ENCODE results near the gene OGG1. TPM values are rescaled to one million over a fixed set of nuclear protein-coding genes. Genes with fewer than 3 reads are reported as not detected.

Gene OGG1
- total and polyA plus RNA-seq, 7 experiments from 2014 or later, result 18.4 to 42.9 (median 26.8) TPM

DNA sequence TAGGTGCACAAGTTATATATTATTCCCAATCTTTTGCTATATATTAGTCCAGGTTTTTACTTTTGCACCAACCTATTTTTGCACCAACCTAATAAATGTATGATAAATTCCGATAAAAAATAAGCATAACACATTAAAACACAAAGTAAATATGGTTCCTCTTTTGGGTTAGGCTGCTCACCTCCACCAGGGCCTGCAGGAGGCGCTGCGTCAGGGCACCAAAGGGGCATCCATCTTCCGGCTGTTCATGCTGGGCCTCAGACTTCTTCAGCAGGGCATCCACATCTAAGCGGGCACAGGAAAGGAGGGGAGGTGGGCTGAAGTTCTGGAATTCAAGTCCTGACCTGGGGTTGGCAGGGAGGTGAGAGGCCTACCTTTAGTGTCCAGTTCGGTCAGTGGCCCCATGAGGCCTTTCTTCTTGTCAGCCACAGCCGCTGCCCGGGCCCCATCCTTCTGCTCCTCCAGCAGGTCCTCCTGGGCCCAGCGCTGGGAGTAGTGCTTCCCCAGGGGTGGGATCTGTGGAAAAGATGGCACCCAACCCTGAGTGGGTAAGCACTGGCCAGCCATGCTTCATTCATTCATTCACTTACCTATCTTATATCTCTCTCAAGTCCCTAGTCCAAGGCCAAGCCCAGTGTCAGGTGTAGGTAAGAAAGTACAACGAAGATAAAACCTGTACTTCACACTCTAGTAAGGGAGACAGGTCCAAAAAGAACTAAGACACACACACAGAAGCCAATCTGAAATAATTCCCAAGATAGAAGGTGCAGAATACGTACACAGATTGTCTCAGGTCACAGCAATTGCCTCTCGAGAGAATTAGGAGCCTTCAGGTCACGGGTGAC, 37.3 kb downstream of the OGG1 start:
- H3K4me1 Mint-ChIP-seq, result peaks cover 28 to 59% (median 53%) of the 10 kb centered on the region in 7 donors
- no peak overlapping the region for H3K4me3 ChIP-seq (ENCODE audit: low read length)
- H3K27ac Mint-ChIP-seq, result peak overlapping the region in 8 of 9 donors; percentile 43 to 80 (median 68)
- H3K27ac ChIP-seq (ENCODE audit: low read depth, low read length), result peak overlapping the region; percentile 42
- no peaks in the 10 kb centered on the region for H3K9me3 ChIP-seq (ENCODE audit: control insufficient read depth in 2 of 3, low read length in 3 of 3)
- POLR2A ChIA-PET, result interaction anchor here (0.7 to 1.2 kb wide), 4 partner anchors 20 to 138 kb away, joined by 3 to 4 read pairs (median 3); partner anchors contain the start of gene MTMR14
- intact Hi-C loops (cut with micrococcal nuclease), result no loop called here
- no peaks in the 10 kb centered on the region for H3K9me3 Mint-ChIP-seq
- H3K27me3 Mint-ChIP-seq, result no peaks in the 10 kb centered on the region
- H3K36me3 ChIP-seq (ENCODE audit: control insufficient read depth in 2 of 3, insufficient read depth in 3 of 3, low read length in 3 of 3), result peaks cover 0 to 63% (median 11%) of the 10 kb centered on the region in 3 experiments
- no peaks in the 10 kb centered on the region for H3K27me3 ChIP-seq (ENCODE audit: control insufficient read depth in 2 of 2, insufficient read depth in 2 of 2, low read length in 2 of 2)
- peak overlapping the region in 6 of 10 donors; percentile 10 to 63 (median 50) for H3K4me3 Mint-ChIP-seq
- ATAC-seq (no peak), DNase-seq (no peak)
- CTCF ChIA-PET, result no interaction called here
- peaks cover 18 to 56% (median 45%) of the 10 kb centered on the region in 5 donors for H3K36me3 Mint-ChIP-seq
- H3K4me1 ChIP-seq (ENCODE audit: control insufficient read depth in 2 of 2, insufficient read depth in 2 of 2, low read length in 2 of 2), result peaks cover 17 to 25% of the 10 kb centered on the region in 2 donors

DNA sequence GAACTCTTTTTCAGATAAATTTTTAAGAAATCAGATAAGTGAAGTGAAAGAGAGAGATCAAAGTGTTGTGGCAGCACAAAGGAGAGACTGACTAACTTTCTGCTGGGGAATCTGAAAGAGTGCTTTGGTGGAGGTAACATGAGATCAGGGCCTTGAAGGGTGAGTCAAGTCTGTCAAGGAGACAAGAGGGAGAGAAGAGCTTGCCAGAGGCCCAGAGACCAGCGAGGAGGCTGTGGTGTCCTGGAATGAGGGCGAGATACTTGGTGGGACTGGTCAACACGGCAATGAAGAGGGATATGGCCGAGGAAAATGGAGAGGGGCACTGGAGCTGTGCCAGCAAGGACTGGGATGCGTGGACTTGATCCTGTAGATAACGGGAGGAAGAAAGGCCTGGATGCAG, 38.0 kb downstream of the OGG1 start:
- ATAC-seq (no peak), DNase-seq (no peak)
- peaks cover 0 to 62% (median 11%) of the 10 kb centered on the region in 3 experiments for H3K36me3 ChIP-seq (ENCODE audit: control insufficient read depth in 2 of 3, insufficient read depth in 3 of 3, low read length in 3 of 3)
- peaks cover 17 to 25% of the 10 kb centered on the region in 2 donors for H3K4me1 ChIP-seq (ENCODE audit: control insufficient read depth in 2 of 2, insufficient read depth in 2 of 2, low read length in 2 of 2)
- Mint-ChIP-seq H3K27me3 (no peaks in the 10 kb centered on the region), H3K27ac (peak overlapping the region; percentile 43 to 86 (median 74)), H3K4me1 (peaks cover 24 to 56% (median 49%) of the 10 kb centered on the region in 7 donors), H3K9me3 (no peaks in the 10 kb centered on the region), H3K36me3 (peaks cover 15 to 51% (median 44%) of the 10 kb centered on the region in 5 donors), H3K4me3 (peak overlapping the region in 9 of 10 donors; percentile 2 to 71 (median 47))
- intact Hi-C loops (cut with micrococcal nuclease), result no loop called here
- no peaks in the 10 kb centered on the region for H3K9me3 ChIP-seq (ENCODE audit: control insufficient read depth in 2 of 3, low read length in 3 of 3)
- ChIA-PET POLR2A (interaction anchor here (0.7 kb wide), 2 partner anchors 19 to 21 kb away, joined by 3 to 4 read pairs; no protein-coding TSS in a partner anchor), CTCF (no interaction called here)
- peak overlapping the region; percentile 42 for H3K27ac ChIP-seq (ENCODE audit: low read depth, low read length)
- no peaks in the 10 kb centered on the region for H3K27me3 ChIP-seq (ENCODE audit: control insufficient read depth in 2 of 2, insufficient read depth in 2 of 2, low read length in 2 of 2)
- no peak overlapping the region for H3K4me3 ChIP-seq (ENCODE audit: low read length)

DNA sequence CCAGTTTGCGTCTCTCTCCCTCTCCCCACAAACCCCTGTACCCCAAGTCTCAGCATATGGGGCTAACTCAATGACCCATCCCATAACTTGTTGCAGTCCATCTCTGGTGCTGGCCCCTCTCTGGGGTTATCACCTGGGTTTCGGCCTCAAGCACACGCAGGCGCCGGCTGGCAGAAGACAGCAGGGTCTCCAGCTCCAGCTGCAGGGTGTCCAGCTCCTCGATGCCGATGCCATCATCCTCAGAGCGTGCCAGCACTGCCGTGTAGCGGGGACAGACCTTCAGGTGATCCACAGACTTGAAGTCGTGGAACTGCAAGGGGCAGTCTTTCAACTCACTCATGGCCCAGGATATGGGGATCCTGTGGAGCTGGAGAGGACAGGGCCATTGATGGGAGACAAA, 41.4 kb downstream of the OGG1 start:
- H3K27ac Mint-ChIP-seq, result peak overlapping the region in 8 of 9 donors; percentile 31 to 100 (median 99)
- no peaks in the 10 kb centered on the region for H3K9me3 Mint-ChIP-seq
- H3K9me3 ChIP-seq (ENCODE audit: control insufficient read depth in 2 of 3, low read length in 3 of 3), result no peaks in the 10 kb centered on the region
- peak overlapping the region; percentile 98 for H3K27ac ChIP-seq (ENCODE audit: low read depth, low read length)
- H3K4me1 ChIP-seq (ENCODE audit: control insufficient read depth in 2 of 2, insufficient read depth in 2 of 2, low read length in 2 of 2), result peaks cover 41 to 44% of the 10 kb centered on the region in 2 donors
- intact Hi-C loops (cut with micrococcal nuclease), result loop anchor here (5.0 to 10.0 kb wide), 2 partner anchors 216 to 286 kb away; no protein-coding TSS in a partner anchor
- H3K27me3 Mint-ChIP-seq, result no peaks in the 10 kb centered on the region
- no peaks in the 10 kb centered on the region for H3K27me3 ChIP-seq (ENCODE audit: control insufficient read depth in 2 of 2, insufficient read depth in 2 of 2, low read length in 2 of 2)
- POLR2A ChIA-PET, result interaction anchor here (0.9 to 2.4 kb wide), 9 partner anchors 11 to 142 kb away, joined by 3 to 11 read pairs (median 5); partner anchors contain the start of genes BRPF1, CAMK1, CRELD1 and OGG1
- H3K4me3 ChIP-seq (ENCODE audit: low read length), result no peak overlapping the region
- peak overlapping the region; percentile 90 to 100 (median 98) for H3K4me3 Mint-ChIP-seq
- H3K4me1 Mint-ChIP-seq, result peaks cover 42 to 73% (median 63%) of the 10 kb centered on the region in 7 donors
- DNase-seq, result no peak
- peaks cover 0 to 51% (median 3%) of the 10 kb centered on the region in 3 experiments for H3K36me3 ChIP-seq (ENCODE audit: control insufficient read depth in 2 of 3, insufficient read depth in 3 of 3, low read length in 3 of 3)
- ATAC-seq, result no peak
- CTCF ChIA-PET, result interaction anchor here (0.6 kb wide), 1 partner anchor 486 kb away, joined by 3 read pairs; no protein-coding TSS in a partner anchor
- H3K36me3 Mint-ChIP-seq, result peaks cover 18 to 51% (median 42%) of the 10 kb centered on the region in 5 donors

DNA sequence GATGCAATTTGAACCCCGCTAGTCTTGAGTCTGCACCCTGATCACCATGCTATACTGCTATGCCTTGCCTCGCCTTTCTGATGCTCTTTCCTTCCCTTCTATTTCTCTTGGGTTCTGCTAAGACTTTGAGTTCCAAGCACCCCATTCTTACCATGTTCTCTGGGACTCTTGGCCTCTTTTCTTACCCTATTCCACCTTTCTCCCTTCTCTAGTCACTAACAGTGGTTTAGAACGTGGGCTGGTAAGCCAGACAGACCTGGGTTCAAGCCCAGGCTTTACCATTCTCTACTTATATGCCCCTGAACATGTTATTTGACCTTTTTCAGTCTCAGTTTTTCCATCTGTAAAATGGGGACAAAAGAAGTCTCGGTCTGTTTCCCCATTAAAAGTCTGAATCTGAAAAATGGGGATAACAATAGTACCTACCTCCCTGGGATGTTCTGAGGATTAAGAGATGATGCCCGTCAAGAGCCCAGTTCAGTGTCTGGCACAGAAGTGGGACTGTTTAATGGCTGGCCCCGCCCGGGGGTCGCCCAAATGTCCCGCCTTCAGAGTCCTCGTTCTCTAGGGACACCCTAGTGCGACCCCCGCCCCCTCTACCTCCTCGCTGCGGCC, 42.1 kb downstream of the OGG1 start:
- Mint-ChIP-seq H3K36me3 (peaks cover 18 to 44% (median 34%) of the 10 kb centered on the region in 5 donors), H3K4me1 (peaks cover 45 to 75% (median 62%) of the 10 kb centered on the region in 7 donors), H3K27ac (peak overlapping the region; percentile 97 to 100 (median 99)), H3K4me3 (peak overlapping the region; percentile 90 to 100 (median 98)), H3K27me3 (no peaks in the 10 kb centered on the region), H3K9me3 (no peaks in the 10 kb centered on the region)
- peak overlapping the region; percentile 98 for H3K27ac ChIP-seq (ENCODE audit: low read depth, low read length)
- peaks cover 0 to 44% (median under 1%) of the 10 kb centered on the region in 3 experiments for H3K36me3 ChIP-seq (ENCODE audit: control insufficient read depth in 2 of 3, insufficient read depth in 3 of 3, low read length in 3 of 3)
- peak overlapping the region; percentile 81 for H3K4me3 ChIP-seq (ENCODE audit: low read length)
- no peak for DNase-seq
- intact Hi-C loops (cut with micrococcal nuclease), result loop anchor here (1.0 to 10.0 kb wide), 20 partner anchors 12 to 529 kb away; partner anchors contain the start of genes BRPF1 (in 2 of the 2), CRELD1 (in 2 of the 2), EMC3 (in 2 of the 2) and JAGN1 (in 2 of the 2)
- peaks cover 44 to 46% of the 10 kb centered on the region in 2 donors for H3K4me1 ChIP-seq (ENCODE audit: control insufficient read depth in 2 of 2, insufficient read depth in 2 of 2, low read length in 2 of 2)
- ATAC-seq, result no peak
- POLR2A ChIA-PET, result interaction anchor here (0.5 to 2.7 kb wide), 29 partner anchors 10 to 472 kb away, joined by 3 to 61 read pairs (median 5); partner anchors contain the start of genes BRPF1, CAMK1, CRELD1 and JAGN1
- H3K9me3 ChIP-seq (ENCODE audit: control insufficient read depth in 2 of 3, low read length in 3 of 3), result no peaks in the 10 kb centered on the region
- no peaks in the 10 kb centered on the region for H3K27me3 ChIP-seq (ENCODE audit: control insufficient read depth in 2 of 2, insufficient read depth in 2 of 2, low read length in 2 of 2)
- CTCF ChIA-PET, result interaction anchor here (1.4 kb wide), 1 partner anchor 16 kb away, joined by 7 read pairs; no protein-coding TSS in a partner anchor

DNA sequence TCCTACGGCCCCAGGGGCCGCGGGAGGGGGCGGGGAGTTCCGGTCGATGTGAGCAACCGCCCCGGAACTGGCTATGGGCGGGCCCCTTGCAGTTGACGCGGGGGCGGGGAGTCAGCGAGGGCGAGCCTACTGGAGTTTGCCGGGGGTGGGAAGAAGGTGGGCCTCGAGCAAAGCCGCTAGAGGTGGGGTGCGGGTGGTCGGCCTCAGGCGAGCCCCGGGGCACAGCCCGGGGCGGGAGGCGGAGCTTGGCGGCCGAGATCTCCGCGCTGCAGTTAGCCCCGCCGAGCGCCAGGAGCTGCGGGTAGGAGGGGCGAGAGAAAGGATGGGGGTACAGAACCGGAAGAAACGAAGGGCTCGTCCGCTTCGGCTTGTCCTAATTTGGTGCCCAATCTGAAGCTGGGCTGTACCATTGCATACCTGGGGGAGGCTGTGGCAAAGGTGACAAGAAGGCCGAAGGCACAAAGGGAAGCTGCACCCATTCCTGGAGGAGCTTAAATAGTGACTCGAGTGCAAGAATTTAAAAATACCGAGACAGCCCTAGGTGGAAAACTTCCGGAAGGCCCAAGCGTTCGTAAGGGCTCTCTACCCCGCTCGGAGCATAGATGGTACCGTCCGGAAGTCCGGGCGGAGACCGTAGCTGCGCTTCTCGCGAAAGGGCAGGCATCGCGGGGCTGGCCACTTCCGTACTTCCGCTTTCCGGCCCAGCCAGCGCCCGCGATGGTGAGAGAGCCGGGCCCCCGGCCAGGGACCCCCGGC, 42.8 kb downstream of the OGG1 start, which contains the start of the genes ARPC4 and TADA3:
Gene ARPC4 (plus strand): TSS at position 678 of the 756 bp plus-strand sequence. CDS start 40 bp downstream, at position 718.
Gene TADA3 (minus strand): TSS at position 69 of the 756 bp plus-strand sequence. CDS start 1,007 bp downstream, outside the sequence.
- Mint-ChIP-seq H3K9me3 (no peaks in the 10 kb centered on the region), H3K36me3 (peaks cover 14 to 43% (median 33%) of the 10 kb centered on the region in 5 donors), H3K4me1 (peaks cover 45 to 75% (median 63%) of the 10 kb centered on the region in 7 donors), H3K27ac (peak within 1 kb of the TSS; percentile 97 to 100 (median 99)), H3K27me3 (no peaks in the 10 kb centered on the region), H3K4me3 (peak within 1 kb of the TSS; percentile 90 to 100 (median 98))
- peak; percentile 92 for ATAC-seq
- peak within 1 kb of the TSS; percentile 98 for H3K27ac ChIP-seq (ENCODE audit: low read depth, low read length)
- H3K27me3 ChIP-seq (ENCODE audit: control insufficient read depth in 2 of 2, insufficient read depth in 2 of 2, low read length in 2 of 2), result no peaks in the 10 kb centered on the region
- H3K4me3 ChIP-seq (ENCODE audit: low read length), result peak within 1 kb of the TSS; percentile 81
- ChIA-PET POLR2A (interaction anchor here (0.5 to 2.7 kb wide), 31 partner anchors 9 to 471 kb away, joined by 3 to 61 read pairs (median 5); partner anchors contain the start of genes BRPF1, CAMK1, CRELD1 and JAGN1), CTCF (interaction anchor here (1.0 to 1.4 kb wide), 2 partner anchors 16 to 17 kb away, joined by 3 to 7 read pairs; no protein-coding TSS in a partner anchor)
- peaks cover 47% of the 10 kb centered on the region in 2 donors for H3K4me1 ChIP-seq (ENCODE audit: control insufficient read depth in 2 of 2, insufficient read depth in 2 of 2, low read length in 2 of 2)
- intact Hi-C loops (cut with micrococcal nuclease), result loop anchor here (1.0 to 10.0 kb wide), 20 partner anchors 12 to 529 kb away; partner anchors contain the start of genes BRPF1 (in 2 of the 2), CRELD1 (in 2 of the 2), EMC3 (in 2 of the 2) and FANCD2 (in 2 of the 2)
- DNase-seq, result peak; percentile 83 to 96 (median 93)
- no peaks in the 10 kb centered on the region for H3K9me3 ChIP-seq (ENCODE audit: control insufficient read depth in 2 of 3, low read length in 3 of 3)
- peaks cover 2 to 45% (median 7%) of the 10 kb centered on the region in 3 experiments for H3K36me3 ChIP-seq (ENCODE audit: control insufficient read depth in 2 of 3, insufficient read depth in 3 of 3, low read length in 3 of 3)

All from naive thymus-derived CD4-positive, alpha-beta T cell (primary cell).